ENCODE data around the gene IL4R. TPM values are rescaled to one million over a fixed set of nuclear protein-coding genes. Genes with fewer than 3 reads are reported as not detected.

Gene IL4R
- total RNA-seq, 1 donor from 2014 or later: 12.0 TPM

DNA sequence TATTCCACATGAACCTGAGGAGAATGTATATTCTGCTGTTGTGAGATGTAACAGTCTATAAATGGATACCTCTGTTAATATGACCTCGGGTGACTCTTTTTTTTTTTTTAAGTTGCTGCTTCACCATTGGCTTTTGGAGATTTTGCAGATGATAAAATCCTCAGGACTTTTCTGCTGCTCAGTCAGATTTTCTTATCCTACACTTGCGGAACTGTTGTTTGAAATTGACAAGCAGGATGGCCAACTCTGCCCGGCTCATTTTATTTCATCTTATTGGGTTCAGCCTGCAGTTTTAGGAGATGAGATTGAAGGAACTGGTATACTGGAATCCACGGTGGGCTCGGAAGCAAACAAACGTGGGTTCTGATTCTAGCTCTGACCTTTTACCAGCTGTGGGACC lies 19.3 kb downstream of the IL4R start:
- intact Hi-C loops (cut with micrococcal nuclease): no loop called here
- H3K9me3 ChIP-seq (replicated peaks): no peaks in the 10 kb centered on the region
- peaks cover 52% of the 10 kb centered on the region for H3K4me1 ChIP-seq
- H3K27me3 ChIP-seq (ENCODE audit: low read depth): no peaks in the 10 kb centered on the region
- DNase-seq: no peak
- peak overlapping the region; percentile 91 for H3K27ac ChIP-seq (replicated peaks)
- peaks cover 16% of the 10 kb centered on the region for H3K36me3 ChIP-seq
- no peak overlapping the region for H3K4me3 ChIP-seq
- TF ChIP-seq, protein P1, sequence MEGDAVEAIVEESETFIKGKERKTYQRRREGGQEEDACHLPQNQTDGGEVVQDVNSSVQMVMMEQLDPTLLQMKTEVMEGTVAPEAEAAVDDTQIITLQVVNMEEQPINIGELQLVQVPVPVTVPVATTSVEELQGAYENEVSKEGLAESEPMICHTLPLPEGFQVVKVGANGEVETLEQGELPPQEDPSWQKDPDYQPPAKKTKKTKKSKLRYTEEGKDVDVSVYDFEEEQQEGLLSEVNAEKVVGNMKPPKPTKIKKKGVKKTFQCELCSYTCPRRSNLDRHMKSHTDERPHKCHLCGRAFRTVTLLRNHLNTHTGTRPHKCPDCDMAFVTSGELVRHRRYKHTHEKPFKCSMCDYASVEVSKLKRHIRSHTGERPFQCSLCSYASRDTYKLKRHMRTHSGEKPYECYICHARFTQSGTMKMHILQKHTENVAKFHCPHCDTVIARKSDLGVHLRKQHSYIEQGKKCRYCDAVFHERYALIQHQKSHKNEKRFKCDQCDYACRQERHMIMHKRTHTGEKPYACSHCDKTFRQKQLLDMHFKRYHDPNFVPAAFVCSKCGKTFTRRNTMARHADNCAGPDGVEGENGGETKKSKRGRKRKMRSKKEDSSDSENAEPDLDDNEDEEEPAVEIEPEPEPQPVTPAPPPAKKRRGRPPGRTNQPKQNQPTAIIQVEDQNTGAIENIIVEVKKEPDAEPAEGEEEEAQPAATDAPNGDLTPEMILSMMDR (IDR thresholded peaks at IDR 0.05; ENCODE audit: borderline replicate concordance): no peak

DNA sequence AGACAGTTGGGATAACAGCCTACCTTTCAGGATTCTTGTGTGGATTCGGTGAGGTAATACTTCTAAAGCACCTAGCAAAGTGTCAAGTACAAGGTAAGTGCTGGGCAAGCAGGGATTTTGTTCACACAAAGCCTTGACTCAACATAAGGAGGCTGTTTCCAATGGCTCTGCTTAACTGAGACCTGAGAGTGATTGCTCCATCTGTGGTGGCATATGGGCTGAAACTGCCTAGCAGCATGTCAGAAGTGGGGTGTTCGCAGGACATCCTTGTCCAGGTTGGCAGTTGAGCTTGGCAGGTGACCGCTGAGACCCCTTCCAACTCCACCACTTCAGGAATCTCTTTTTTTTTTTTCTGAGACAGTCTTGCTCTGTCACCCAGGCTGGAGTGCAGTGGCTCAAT lies 19.8 kb downstream of the IL4R start:
- Histone ChIP-seq H3K9me3 (replicated peaks) (no peaks in the 10 kb centered on the region), H3K4me1 (peaks cover 47% of the 10 kb centered on the region), H3K27ac (replicated peaks) (peak overlapping the region; percentile 91), H3K4me3 (no peak overlapping the region), H3K36me3 (peaks cover 20% of the 10 kb centered on the region), H3K27me3 (ENCODE audit: low read depth) (no peaks in the 10 kb centered on the region)
- DNase-seq: no peak
- TF ChIP-seq, protein P1 (IDR thresholded peaks at IDR 0.05; ENCODE audit: borderline replicate concordance): no peak
- intact Hi-C loops (cut with micrococcal nuclease): no loop called here

DNA sequence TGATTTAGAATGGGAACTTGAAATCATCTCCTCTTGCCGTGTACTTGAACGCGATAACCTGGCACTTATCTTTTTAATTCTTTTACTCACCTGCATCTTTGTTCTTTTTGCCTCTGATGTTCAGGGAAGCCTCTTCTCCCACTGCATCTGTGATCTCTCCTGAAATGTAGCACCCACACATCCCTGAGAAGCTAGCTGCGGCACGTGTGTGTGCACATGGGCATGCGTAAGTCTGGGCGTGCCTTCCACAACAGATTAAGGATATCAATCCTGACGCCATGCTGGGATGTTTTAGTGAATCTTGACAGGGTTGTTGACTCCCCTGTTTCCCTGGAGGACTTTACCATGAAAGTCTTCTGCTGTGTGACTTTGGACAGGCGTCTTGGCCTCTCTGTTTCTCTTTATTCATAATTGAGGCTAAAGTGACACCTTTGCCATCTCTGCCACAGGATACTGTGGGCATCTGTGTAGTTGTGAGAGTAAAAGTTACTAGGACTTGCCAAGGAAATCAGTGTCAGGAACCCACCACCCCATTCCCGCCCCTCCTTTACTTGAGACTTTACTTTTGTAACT lies 20.5 kb downstream of the IL4R start:
- TF ChIP-seq, protein P1 (IDR thresholded peaks at IDR 0.05; ENCODE audit: borderline replicate concordance): no peak
- Histone ChIP-seq H3K4me1 (peaks cover 42% of the 10 kb centered on the region), H3K27ac (replicated peaks) (no peak overlapping the region), H3K9me3 (replicated peaks) (no peaks in the 10 kb centered on the region), H3K36me3 (peaks cover 27% of the 10 kb centered on the region), H3K27me3 (ENCODE audit: low read depth) (no peaks in the 10 kb centered on the region), H3K4me3 (no peak overlapping the region)
- no peak for DNase-seq
- intact Hi-C loops (cut with micrococcal nuclease): no loop called here

DNA sequence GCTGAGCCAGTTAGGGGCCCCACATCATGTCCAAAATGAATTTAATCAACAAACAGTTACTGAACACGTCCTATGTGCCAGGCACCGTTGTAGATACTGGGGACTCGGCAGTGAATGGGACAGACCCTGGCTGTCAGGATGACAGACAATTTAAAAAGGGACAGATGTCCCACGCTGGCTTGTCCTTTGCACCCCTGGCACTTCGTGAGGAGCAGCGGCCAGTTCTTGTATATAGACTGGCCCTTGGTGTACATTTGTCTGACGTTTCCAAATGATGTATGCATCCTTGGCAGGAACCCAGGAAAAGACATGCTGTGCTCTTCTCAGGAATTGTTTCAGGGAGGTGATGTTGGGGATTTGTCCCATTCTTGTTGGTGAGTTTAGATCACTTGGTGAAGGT lies 21.1 kb downstream of the IL4R start:
- Histone ChIP-seq H3K27ac (replicated peaks) (no peak overlapping the region), H3K27me3 (ENCODE audit: low read depth) (no peaks in the 10 kb centered on the region), H3K4me1 (peaks cover 37% of the 10 kb centered on the region), H3K4me3 (no peak overlapping the region), H3K9me3 (replicated peaks) (no peaks in the 10 kb centered on the region), H3K36me3 (peaks cover 31% of the 10 kb centered on the region)
- DNase-seq: no peak
- TF ChIP-seq, protein P1 (IDR thresholded peaks at IDR 0.05; ENCODE audit: borderline replicate concordance): no peak
- intact Hi-C loops (cut with micrococcal nuclease): no loop called here

DNA sequence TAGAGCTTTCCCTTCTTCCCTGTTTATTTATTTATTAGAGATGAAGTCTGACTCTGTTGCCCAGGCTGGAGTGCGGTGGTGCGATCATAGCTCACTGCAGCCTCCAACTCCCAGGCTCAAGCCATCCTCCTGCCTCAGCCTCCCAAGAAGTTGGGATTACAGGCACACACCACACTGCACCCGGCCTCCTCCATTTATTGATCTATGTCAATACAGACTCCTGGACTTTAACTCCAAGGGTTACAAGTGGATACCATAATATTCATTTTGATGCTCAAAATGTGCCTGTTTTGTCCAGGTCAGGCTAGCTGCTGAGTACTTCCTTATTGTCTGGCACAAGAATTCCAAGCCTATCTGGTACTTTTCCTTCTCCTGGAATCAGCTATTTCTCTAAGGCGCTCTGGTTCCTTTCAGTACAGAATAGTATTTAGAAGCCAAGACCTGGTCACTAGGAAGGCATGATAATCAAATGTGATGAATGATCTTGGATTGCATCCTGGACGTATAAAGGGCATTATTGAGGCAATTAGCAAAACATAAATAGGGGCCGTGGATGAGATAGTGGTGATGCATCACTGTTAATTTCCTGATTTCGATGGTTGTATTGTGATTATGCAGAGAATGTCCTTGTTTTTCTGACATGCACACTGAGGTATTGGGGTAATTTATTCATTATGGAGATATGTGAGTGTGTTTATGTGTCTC lies 21.7 kb downstream of the IL4R start:
- H3K4me1 ChIP-seq: peaks cover 30% of the 10 kb centered on the region

More for the DNA sequence above, 21.7 kb downstream of the IL4R start:
- Histone ChIP-seq H3K9me3 (replicated peaks) (no peaks in the 10 kb centered on the region), H3K36me3 (peaks cover 38% of the 10 kb centered on the region), H3K27me3 (ENCODE audit: low read depth) (no peaks in the 10 kb centered on the region), H3K4me3 (no peak overlapping the region), H3K27ac (replicated peaks) (no peak overlapping the region)
- no peak for DNase-seq
- intact Hi-C loops (cut with micrococcal nuclease): no loop called here
- TF ChIP-seq, protein P1 (IDR thresholded peaks at IDR 0.05; ENCODE audit: borderline replicate concordance): no peak
